Thyroid gland (tissue), 4 donors: ENCODE results near the gene PALLD.

Source experiments
- POLR2A ChIP-seq, 2 donors: fragments of 450-650 bp; IDR thresholded peaks; one replicate each; pipeline ENCODE4 v1.6.1; 2017; ENCODE audit warnings: antibody characterized with exemption in 2 of 2, mild to moderate bottlenecking in 2 of 2, moderate library complexity in 1 of 2
- TF ChIP-seq, protein P1 (sequence below), 6 experiments: fragments of 200-600 bp in 3 of 6; fragments of 450-650 bp in 3 of 6; sonication (generic) in 3 of 6; IDR thresholded peaks; one replicate each; pipeline ENCODE4 v1.5.1; 2016 to 2019; ENCODE audit warnings: antibody characterized with exemption in 6 of 6, mild to moderate bottlenecking in 2 of 6, inconsistent platforms in 1 of 6, moderate library complexity in 1 of 6

DNA sequence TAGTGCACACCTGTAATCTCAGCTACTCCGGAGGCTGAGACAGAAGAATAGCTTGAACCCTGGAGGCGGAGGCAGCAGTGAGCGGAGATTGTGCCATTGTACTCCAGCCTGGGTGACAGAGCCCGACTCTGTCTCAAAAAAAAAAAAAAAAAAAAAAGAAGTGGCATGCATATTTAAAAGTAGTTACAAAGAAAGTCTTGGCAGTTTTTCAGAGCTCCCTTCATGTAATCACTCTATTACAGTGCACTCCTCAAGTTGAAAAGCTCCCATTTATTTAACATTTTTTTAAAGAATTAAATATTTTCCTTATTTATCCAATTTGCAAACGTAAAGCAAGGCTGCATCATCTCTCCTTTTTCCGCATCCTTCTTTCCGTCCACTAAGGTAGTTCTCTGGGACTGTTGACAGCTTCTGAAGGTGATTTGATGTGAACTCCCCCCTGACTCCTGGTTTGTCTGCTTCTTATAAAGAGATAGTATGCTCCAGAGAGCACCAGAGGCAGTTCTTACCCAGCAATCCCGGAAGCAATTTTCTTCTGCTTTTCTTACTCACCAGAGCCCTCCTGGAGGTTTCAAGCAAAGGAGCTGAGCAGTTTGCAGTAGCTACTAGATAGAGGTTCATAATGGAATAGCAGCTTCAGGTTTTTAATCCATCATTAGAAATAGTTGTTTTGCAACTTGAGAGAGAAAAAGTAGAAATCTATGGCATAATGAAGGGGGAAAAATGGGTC lies 151.0 kb downstream of the PALLD start:
- no peak for TF ChIP-seq POLR2A (IDR thresholded peaks at IDR 0.05)
- TF ChIP-seq, protein P1, sequence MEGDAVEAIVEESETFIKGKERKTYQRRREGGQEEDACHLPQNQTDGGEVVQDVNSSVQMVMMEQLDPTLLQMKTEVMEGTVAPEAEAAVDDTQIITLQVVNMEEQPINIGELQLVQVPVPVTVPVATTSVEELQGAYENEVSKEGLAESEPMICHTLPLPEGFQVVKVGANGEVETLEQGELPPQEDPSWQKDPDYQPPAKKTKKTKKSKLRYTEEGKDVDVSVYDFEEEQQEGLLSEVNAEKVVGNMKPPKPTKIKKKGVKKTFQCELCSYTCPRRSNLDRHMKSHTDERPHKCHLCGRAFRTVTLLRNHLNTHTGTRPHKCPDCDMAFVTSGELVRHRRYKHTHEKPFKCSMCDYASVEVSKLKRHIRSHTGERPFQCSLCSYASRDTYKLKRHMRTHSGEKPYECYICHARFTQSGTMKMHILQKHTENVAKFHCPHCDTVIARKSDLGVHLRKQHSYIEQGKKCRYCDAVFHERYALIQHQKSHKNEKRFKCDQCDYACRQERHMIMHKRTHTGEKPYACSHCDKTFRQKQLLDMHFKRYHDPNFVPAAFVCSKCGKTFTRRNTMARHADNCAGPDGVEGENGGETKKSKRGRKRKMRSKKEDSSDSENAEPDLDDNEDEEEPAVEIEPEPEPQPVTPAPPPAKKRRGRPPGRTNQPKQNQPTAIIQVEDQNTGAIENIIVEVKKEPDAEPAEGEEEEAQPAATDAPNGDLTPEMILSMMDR (IDR thresholded peaks at IDR 0.05) = no peak
